Measurements from ENCODE around the gene UBA7.

Gene UBA7

DNA sequence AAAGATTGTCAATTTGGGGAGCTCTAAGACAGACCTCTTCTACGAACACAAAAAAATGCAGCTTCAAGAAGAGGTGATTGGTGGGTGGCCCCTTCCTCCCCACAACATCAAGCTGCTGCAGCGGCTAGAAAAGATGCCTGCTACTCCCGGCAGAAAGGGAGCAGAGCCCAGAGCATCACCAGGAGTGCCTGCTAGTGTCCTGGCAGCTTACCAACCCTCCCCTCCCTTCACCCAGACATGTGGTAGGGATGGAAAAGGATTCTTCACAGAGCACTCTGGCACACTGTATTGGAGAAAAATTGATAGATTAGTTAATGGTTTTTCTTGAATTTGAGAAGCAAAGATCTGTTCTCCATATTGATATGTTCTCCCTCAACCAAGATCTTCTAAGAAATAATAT, 38.2 kb downstream of the UBA7 start:
- H3K4me1 ChIP-seq = peaks cover 4% of the 10 kb centered on the region
- no peaks in the 10 kb centered on the region for H3K9me3 ChIP-seq
- H3K4me2 ChIP-seq = no peak overlapping the region
- peaks cover 66% of the 10 kb centered on the region for H3K36me3 ChIP-seq
- H3K9ac ChIP-seq = no peak overlapping the region
- TF ChIP-seq Cebpa-rat (IDR thresholded peaks at IDR 0.05) = no peak
- no peak overlapping the region for H3K27ac ChIP-seq
- peaks cover 100% of the 10 kb centered on the region for H4K20me1 ChIP-seq
- H3K27me3 ChIP-seq = no peaks in the 10 kb centered on the region
- H3K4me3 ChIP-seq = no peak overlapping the region

DNA sequence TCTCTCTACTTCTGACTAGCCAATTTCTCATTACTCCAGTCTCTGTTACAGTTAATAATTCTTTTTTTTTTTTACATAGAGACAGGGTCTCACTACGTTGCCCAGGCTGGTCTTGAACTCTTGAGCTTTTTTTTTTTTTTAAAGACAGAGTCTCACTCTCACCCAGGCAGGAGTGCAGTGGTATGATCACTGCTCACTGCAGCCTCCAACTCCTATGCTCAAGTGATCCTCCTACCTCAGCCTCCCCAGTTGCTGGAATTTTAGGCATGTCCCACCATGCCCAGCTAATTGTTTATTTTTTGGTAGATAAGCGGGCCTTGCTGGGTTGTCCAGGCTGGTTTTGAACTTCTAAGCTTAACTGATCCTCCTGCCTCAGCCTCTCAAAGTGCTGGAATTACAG, 41.0 kb downstream of the UBA7 start:
- H3K4me1 ChIP-seq = no peaks in the 10 kb centered on the region
- H3K27ac ChIP-seq = no peak overlapping the region
- no peaks in the 10 kb centered on the region for H3K9me3 ChIP-seq
- H4K20me1 ChIP-seq = peaks cover 100% of the 10 kb centered on the region
- no peak overlapping the region for H3K4me2 ChIP-seq
- no peak overlapping the region for H3K4me3 ChIP-seq
- H3K27me3 ChIP-seq = no peaks in the 10 kb centered on the region
- peaks cover 64% of the 10 kb centered on the region for H3K36me3 ChIP-seq
- H3K9ac ChIP-seq = no peak overlapping the region
- TF ChIP-seq Cebpa-rat (IDR thresholded peaks at IDR 0.05) = no peak

DNA sequence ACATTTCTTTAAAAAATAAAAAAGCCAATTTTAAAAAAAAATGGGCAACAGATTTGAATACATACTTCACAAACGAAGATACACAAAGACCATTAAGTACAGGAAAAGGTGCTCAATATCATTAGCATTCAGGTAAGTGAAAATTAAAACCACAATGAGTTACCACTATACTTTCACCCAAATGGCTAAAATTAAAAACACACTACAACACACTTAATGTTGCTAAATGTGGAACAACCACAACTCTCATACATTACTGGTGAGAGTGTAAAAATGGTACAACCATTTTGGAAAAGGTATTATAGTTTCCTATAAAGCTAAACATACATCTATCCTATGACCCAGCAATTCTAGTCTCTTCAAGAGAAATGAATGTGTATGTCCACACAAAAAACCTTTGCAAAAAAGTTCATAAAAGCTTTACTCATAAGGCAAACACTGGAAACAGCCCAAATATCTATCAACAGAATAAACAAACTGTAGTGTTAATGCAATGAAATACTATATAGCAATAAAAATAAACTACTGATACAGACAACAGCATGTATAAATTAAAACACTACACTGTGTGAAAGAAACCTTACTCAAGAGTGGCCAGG, 42.3 kb downstream of the UBA7 start:
- no peak overlapping the region for H3K4me3 ChIP-seq
- no peaks in the 10 kb centered on the region for H3K9me3 ChIP-seq
- H3K36me3 ChIP-seq = peaks cover 58% of the 10 kb centered on the region
- H3K9ac ChIP-seq = no peak overlapping the region
- TF ChIP-seq Cebpa-rat (IDR thresholded peaks at IDR 0.05) = no peak
- no peaks in the 10 kb centered on the region for H3K4me1 ChIP-seq
- H3K27me3 ChIP-seq = no peaks in the 10 kb centered on the region
- H3K27ac ChIP-seq = no peak overlapping the region
- H3K4me2 ChIP-seq = no peak overlapping the region
- peaks cover 100% of the 10 kb centered on the region for H4K20me1 ChIP-seq

DNA sequence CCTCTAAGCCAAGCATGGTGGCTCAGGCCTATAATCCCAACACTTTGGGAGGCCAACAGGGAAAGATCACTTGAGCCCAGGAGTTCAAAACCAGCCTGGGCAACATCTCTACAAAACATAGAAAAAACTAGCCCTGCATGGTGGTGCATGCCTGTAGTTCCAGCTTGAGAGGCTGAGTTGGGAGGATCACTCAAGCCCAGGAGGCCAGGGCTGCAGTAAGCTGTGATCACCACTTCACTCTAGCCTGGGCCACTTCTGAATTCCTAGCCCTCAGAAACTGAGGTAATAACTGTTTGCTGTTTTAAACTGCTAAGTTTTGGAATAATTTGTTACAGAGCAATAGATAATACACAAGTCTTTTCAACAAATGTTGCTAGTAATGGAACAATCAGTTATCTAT, 43.8 kb downstream of the UBA7 start:
- no peak for TF ChIP-seq Cebpa-rat (IDR thresholded peaks at IDR 0.05)
- Histone ChIP-seq H4K20me1 (peaks cover 100% of the 10 kb centered on the region), H3K27me3 (no peaks in the 10 kb centered on the region), H3K36me3 (peaks cover 56% of the 10 kb centered on the region), H3K4me2 (no peak overlapping the region), H3K9me3 (no peaks in the 10 kb centered on the region), H3K4me1 (no peaks in the 10 kb centered on the region), H3K9ac (no peak overlapping the region), H3K27ac (no peak overlapping the region), H3K4me3 (no peak overlapping the region)

- H3K4me2 ChIP-seq = no peak overlapping the region
- no peaks in the 10 kb centered on the region for H3K4me1 ChIP-seq
- no peaks in the 10 kb centered on the region for H3K27me3 ChIP-seq
- no peaks in the 10 kb centered on the region for H3K9me3 ChIP-seq
- no peak overlapping the region for H3K9ac ChIP-seq
- H3K27ac ChIP-seq = no peak overlapping the region
- H3K36me3 ChIP-seq = peaks cover 61% of the 10 kb centered on the region
- no peak for TF ChIP-seq Cebpa-rat (IDR thresholded peaks at IDR 0.05)
- H3K4me3 ChIP-seq = no peak overlapping the region
- H4K20me1 ChIP-seq = peaks cover 100% of the 10 kb centered on the region
Observed at GRCh38 chr3:49769286-49769915, 44.4 kb downstream of the UBA7 start.

DNA sequence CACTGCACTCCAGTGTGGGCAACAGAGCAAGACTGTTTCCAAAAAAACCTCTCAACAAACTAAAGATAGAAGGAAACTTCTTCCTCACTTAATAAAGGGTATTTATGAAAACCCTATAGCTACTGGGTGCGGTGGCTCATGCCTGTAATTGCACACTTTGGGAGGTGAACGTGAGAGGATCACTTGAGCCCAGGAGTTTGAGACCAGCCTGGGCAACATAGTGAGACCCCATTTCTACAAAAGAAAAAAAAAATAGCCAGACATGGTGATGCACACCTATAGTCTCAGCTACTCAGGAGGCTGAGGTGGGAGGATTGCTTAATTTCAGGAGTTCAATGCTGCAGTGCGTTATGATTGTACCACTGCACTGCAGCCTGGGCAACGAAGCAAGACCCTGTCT, 49.8 kb downstream of the UBA7 start:
- H3K27ac ChIP-seq = no peak overlapping the region
- no peak overlapping the region for H3K4me3 ChIP-seq
- H3K9ac ChIP-seq = no peak overlapping the region
- H3K9me3 ChIP-seq = no peaks in the 10 kb centered on the region
- no peak for TF ChIP-seq Cebpa-rat (IDR thresholded peaks at IDR 0.05)
- H3K27me3 ChIP-seq = no peaks in the 10 kb centered on the region
- no peak overlapping the region for H3K4me2 ChIP-seq
- no peaks in the 10 kb centered on the region for H3K4me1 ChIP-seq
- H3K36me3 ChIP-seq = peaks cover 74% of the 10 kb centered on the region
- peaks cover 100% of the 10 kb centered on the region for H4K20me1 ChIP-seq

- peaks cover 100% of the 10 kb centered on the region for H4K20me1 ChIP-seq
- no peaks in the 10 kb centered on the region for H3K27me3 ChIP-seq
- peaks cover 10% of the 10 kb centered on the region for H3K4me1 ChIP-seq
- no peak overlapping the region for H3K27ac ChIP-seq
- peaks cover 69% of the 10 kb centered on the region for H3K36me3 ChIP-seq
- H3K9me3 ChIP-seq = no peaks in the 10 kb centered on the region
- no peak overlapping the region for H3K4me3 ChIP-seq
- TF ChIP-seq Cebpa-rat (IDR thresholded peaks at IDR 0.05) = no peak
- H3K4me2 ChIP-seq = no peak overlapping the region
- H3K9ac ChIP-seq = no peak overlapping the region
Observed at GRCh38 chr3:49761661-49762060, 52.1 kb downstream of the UBA7 start.

DNA sequence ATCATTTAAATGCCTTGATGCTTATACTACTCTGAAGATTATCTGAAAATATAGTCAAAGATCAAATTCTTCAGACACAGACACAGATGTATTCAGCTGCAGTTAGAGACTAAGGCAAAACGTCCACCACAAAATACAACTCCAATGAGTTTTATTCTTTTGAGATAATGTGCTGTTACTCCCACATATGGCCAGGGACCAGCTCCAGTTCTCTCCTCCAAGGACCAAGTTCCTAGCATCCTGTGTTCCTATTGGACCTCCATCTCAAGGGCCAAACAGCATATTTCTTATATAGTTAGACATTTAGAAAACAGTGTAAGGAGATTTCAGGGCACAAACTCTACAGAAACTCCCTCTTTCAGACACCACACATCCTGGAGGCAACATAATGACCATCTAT, 54.5 kb downstream of the UBA7 start:
- Histone ChIP-seq H3K27ac (no peak overlapping the region), H3K4me3 (no peak overlapping the region), H3K27me3 (no peaks in the 10 kb centered on the region), H4K20me1 (peaks cover 100% of the 10 kb centered on the region), H3K4me1 (peaks cover 10% of the 10 kb centered on the region), H3K36me3 (peaks cover 48% of the 10 kb centered on the region), H3K4me2 (no peak overlapping the region), H3K9ac (no peak overlapping the region), H3K9me3 (no peaks in the 10 kb centered on the region)
- TF ChIP-seq Cebpa-rat (IDR thresholded peaks at IDR 0.05) = no peak

DNA sequence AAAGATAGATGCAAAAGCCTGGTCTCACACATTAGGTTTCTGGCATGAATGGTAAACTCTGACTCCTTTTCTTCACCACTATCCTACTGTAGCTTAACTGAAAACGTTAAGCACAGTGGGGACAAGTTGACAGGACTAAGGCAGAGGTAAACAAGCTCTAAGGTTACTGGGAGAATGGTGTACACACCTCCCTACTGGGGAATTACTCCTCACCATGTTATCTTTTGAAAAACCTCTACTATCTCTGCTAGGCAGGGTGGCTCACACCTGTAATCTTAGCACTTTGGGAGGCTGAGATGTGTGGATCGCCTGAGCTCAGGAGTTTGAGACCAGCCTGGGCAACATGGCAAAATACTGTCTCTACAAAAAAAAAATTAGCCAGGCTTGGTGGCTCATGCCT, 56.6 kb downstream of the UBA7 start:
- Histone ChIP-seq H3K9me3 (no peaks in the 10 kb centered on the region), H3K4me2 (no peak overlapping the region), H3K27ac (no peak overlapping the region), H3K4me3 (no peak overlapping the region), H4K20me1 (peaks cover 100% of the 10 kb centered on the region), H3K36me3 (peaks cover 44% of the 10 kb centered on the region), H3K27me3 (no peaks in the 10 kb centered on the region), H3K4me1 (peaks cover 10% of the 10 kb centered on the region), H3K9ac (no peak overlapping the region)
- no peak for TF ChIP-seq Cebpa-rat (IDR thresholded peaks at IDR 0.05)

- no peak for TF ChIP-seq Cebpa-rat (IDR thresholded peaks at IDR 0.05)
- no peak overlapping the region for H3K27ac ChIP-seq
- peaks cover 43% of the 10 kb centered on the region for H3K36me3 ChIP-seq
- no peaks in the 10 kb centered on the region for H3K9me3 ChIP-seq
- no peak overlapping the region for H3K4me3 ChIP-seq
- H3K4me2 ChIP-seq = no peak overlapping the region
- H4K20me1 ChIP-seq = peaks cover 100% of the 10 kb centered on the region
- no peaks in the 10 kb centered on the region for H3K27me3 ChIP-seq
- peaks cover 10% of the 10 kb centered on the region for H3K4me1 ChIP-seq
- no peak overlapping the region for H3K9ac ChIP-seq
Observed at GRCh38 chr3:49756036-49756435, 57.7 kb downstream of the UBA7 start.
